Tibial nerve (tissue), 4 donors: ENCODE data around the gene FTSJ3. TPM values are rescaled to one million over a fixed set of nuclear protein-coding genes. Genes with fewer than 3 reads are reported as not detected.

Experiments
- DNase-seq, 2 donors: peaks; one replicate each; pipeline ENCODE4 v3.0.0-alpha.2; 2019; ENCODE audit warnings: low spot score in 2 of 2
- H3K27ac ChIP-seq, 4 donors: fragments of 200-600 bp; sonication (generic) in 3 of 4; one replicate each; pipeline ENCODE4 v1.5.1; 2017 to 2019; ENCODE audit warnings: mild to moderate bottlenecking in 1 of 4
- H3K27me3 ChIP-seq, 2 donors: fragments of 200-600 bp; sonication (generic) in 1 of 2; one replicate each; pipeline versions ENCODE4 v1.5.1 to v1.6.0; 2017 to 2019
- H3K36me3 ChIP-seq, 3 donors: fragments of 200-600 bp; sonication (generic); one replicate each; pipeline ENCODE4 v1.5.1; 2018 to 2019
- H3K4me1 ChIP-seq, 4 donors: fragments of 200-600 bp; sonication (generic) in 3 of 4; one replicate each; pipeline ENCODE4 v1.5.1; 2017 to 2019
- H3K4me3 ChIP-seq, 4 donors: fragments of 200-600 bp; sonication (generic) in 3 of 4; one replicate each; pipeline ENCODE4 v1.5.1; 2017 to 2019; ENCODE audit warnings: mild to moderate bottlenecking in 1 of 4, moderate library complexity in 1 of 4
- H3K9me3 ChIP-seq, 4 donors: fragments of 200-600 bp; sonication (generic) in 3 of 4; one replicate each; pipeline ENCODE4 v1.5.1; 2017 to 2019
- EP300 ChIP-seq, 2 donors: sonication (generic); formaldehyde crosslinking; IDR thresholded peaks; one replicate each; pipeline ENCODE4 v1.6.1; 2017; ENCODE audit warnings: antibody characterized with exemption in 2 of 2, mild to moderate bottlenecking in 1 of 2
- POLR2A ChIP-seq, 2 donors: fragments of 450-650 bp; IDR thresholded peaks; one replicate each; pipeline ENCODE4 v1.6.1; 2017; ENCODE audit warnings: antibody characterized with exemption in 2 of 2, mild to moderate bottlenecking in 2 of 2, moderate library complexity in 2 of 2
- WGBS, 2 donors: methylation state at CpG; one replicate each; pipeline ENCODE4 v1.1.5; 2018; 5-methylcytosine and 5-hydroxymethylcytosine counted together
- total RNA-seq, 4 donors: library from RNA; depleted of rRNA; stranded (reverse); fragments of >200 nt; gene quantifications; one replicate each; pipeline ENCODE4 v1.1.0, GENCODE V29; 2016
- TF ChIP-seq, protein P1 (sequence below), 5 experiments: fragments of 200-600 bp in 3 of 5; fragments of 450-650 bp in 2 of 5; sonication (generic) in 3 of 5; IDR thresholded peaks; one replicate each; pipeline ENCODE4 v1.5.1; 2016 to 2019; ENCODE audit warnings: antibody characterized with exemption in 5 of 5, mild to moderate bottlenecking in 3 of 5, moderate library complexity in 2 of 5

The FTSJ3 gene
- total RNA-seq, 4 donors from 2014 or later, result 32.8 to 69.3 (median 43.2) TPM

DNA sequence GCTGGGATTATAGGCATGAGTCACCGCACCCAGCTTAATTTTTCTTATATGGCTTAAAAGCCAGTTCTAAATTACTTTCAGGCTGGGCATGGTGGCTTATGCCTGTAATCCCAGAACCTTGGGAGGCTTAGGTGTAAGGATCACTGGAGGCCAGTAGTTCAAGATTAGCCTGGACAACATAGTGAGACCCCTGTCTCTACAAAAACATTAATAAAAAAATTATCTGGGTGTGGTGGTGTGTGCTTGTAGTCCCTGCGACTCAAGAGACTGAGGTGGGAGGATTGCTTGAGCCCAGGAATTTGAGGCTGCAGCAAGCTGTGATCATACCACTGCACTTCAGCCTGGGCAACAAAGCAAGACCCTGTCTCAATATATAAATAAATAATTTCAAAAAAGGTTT is 25.8 kb upstream of the FTSJ3 start:
- 95 to 96% methylated on average over 2 of the region's 2 CpGs for WGBS, 2 donors
- no peaks in the 10 kb centered on the region for H3K9me3 ChIP-seq

DNA sequence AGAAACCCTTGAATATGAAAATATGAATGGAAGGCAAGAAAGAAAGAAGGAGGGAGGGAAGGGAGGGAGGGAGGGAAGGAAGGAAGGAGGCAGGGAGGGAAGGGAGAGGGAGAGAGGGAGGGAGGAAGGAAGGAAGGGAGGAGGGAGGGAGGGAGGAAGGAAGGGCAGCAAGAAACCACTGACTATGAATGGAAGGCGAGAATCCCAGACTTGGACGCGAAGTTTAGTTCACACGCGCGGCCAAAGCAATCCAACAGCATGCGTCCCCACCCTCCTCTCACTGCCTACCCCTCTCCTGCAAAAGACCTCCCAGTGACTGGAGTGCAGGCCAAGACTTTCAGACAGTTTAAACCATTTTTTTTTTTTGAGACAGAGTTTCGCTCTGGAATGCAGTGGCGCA is 22.9 kb upstream of the FTSJ3 start:
- H3K4me3 ChIP-seq, result no peak overlapping the region
- DNase-seq, result no peak
- no peaks in the 10 kb centered on the region for H3K27me3 ChIP-seq
- TF ChIP-seq POLR2A (IDR thresholded peaks at IDR 0.05), result no peak
- no peak for TF ChIP-seq EP300 (IDR thresholded peaks at IDR 0.05)
- TF ChIP-seq, protein P1, sequence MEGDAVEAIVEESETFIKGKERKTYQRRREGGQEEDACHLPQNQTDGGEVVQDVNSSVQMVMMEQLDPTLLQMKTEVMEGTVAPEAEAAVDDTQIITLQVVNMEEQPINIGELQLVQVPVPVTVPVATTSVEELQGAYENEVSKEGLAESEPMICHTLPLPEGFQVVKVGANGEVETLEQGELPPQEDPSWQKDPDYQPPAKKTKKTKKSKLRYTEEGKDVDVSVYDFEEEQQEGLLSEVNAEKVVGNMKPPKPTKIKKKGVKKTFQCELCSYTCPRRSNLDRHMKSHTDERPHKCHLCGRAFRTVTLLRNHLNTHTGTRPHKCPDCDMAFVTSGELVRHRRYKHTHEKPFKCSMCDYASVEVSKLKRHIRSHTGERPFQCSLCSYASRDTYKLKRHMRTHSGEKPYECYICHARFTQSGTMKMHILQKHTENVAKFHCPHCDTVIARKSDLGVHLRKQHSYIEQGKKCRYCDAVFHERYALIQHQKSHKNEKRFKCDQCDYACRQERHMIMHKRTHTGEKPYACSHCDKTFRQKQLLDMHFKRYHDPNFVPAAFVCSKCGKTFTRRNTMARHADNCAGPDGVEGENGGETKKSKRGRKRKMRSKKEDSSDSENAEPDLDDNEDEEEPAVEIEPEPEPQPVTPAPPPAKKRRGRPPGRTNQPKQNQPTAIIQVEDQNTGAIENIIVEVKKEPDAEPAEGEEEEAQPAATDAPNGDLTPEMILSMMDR (IDR thresholded peaks at IDR 0.05), result no peak
- H3K36me3 ChIP-seq, result no peaks in the 10 kb centered on the region
- no peak overlapping the region for H3K27ac ChIP-seq
- 64% methylated on average over 9 of the region's 9 CpGs for WGBS, 2 donors
- H3K4me1 ChIP-seq, result peaks cover 0 to 7% (median 3%) of the 10 kb centered on the region in 4 donors
- no peaks in the 10 kb centered on the region for H3K9me3 ChIP-seq

More for the DNA sequence above, 25.8 kb upstream of the FTSJ3 start:
- H3K4me1 ChIP-seq, result peaks cover 0 to 7% (median 3%) of the 10 kb centered on the region in 4 donors
- DNase-seq, result no peak
- H3K27ac ChIP-seq, result no peak overlapping the region
- no peak for TF ChIP-seq EP300 (IDR thresholded peaks at IDR 0.05)
- TF ChIP-seq, protein P1 (IDR thresholded peaks at IDR 0.05), result no peak
- TF ChIP-seq POLR2A (IDR thresholded peaks at IDR 0.05), result no peak
- no peak overlapping the region for H3K4me3 ChIP-seq
- no peaks in the 10 kb centered on the region for H3K36me3 ChIP-seq
- no peaks in the 10 kb centered on the region for H3K27me3 ChIP-seq

DNA sequence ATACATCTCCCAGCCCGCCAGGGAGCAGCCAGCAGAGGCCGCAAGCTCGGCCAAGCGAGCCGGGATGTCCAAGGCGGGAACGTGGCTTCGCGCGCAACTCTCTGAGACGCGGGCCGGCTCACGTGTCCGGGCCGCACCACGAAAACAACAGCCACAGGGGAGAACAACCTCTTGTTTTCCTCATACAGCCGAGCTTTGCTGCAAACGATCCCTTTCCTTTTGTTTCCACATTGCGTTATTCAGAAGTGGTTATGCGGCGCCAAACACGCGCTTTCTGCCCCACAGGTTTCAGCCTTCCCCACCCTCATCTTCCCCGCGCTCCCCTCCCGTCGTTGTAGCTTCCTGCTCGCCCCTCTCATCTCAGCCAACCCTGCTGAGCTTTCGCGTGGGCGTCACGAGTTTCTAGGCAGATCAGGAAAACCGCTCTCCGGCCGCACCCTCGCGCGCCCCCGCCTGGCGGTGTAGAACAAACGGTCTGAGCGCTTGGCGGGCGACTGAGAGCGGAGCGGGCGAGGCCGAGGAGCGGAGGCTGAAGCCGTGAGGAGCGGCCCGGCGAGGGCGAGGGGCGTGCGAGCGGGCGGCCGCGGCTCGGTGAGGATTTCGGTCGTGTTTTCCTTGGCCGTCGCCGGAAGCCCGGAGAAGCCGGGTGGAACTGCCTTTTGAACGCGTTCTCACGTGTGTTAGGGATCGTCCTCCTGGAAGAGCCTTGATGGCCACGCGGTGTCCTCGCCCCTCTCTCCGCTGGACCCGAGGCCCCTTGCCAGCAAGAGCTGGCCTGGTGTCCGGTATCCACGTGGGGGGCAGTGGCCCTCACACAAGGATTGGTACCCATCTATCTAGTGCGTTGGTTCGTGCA is 21.6 kb upstream of the FTSJ3 start:
- peak overlapping the region in 3 of 4 donors; percentile 17 to 45 (median 43) for H3K4me3 ChIP-seq
- peak overlapping the region; percentile 26 to 82 (median 48) for H3K27ac ChIP-seq
- TF ChIP-seq POLR2A (IDR thresholded peaks at IDR 0.05) (no peak), EP300 (IDR thresholded peaks at IDR 0.05) (peak; percentile 49 to 87)
- TF ChIP-seq, protein P1 (IDR thresholded peaks at IDR 0.05), result peak; percentile 70 to 87 (median 77)
- peak; percentile 87 for DNase-seq
- no peaks in the 10 kb centered on the region for H3K9me3 ChIP-seq
- no peaks in the 10 kb centered on the region for H3K27me3 ChIP-seq
- H3K36me3 ChIP-seq, result no peaks in the 10 kb centered on the region
- H3K4me1 ChIP-seq, result peaks cover 0 to 11% (median 3%) of the 10 kb centered on the region in 4 donors
- 17 to 18% methylated on average over 68 to 80 of the region's 82 CpGs for WGBS, 2 donors

- no peak for DNase-seq
- Histone ChIP-seq H3K36me3 (no peaks in the 10 kb centered on the region), H3K4me1 (peaks cover 0 to 19% (median 6%) of the 10 kb centered on the region in 4 donors), H3K9me3 (no peaks in the 10 kb centered on the region), H3K27me3 (no peaks in the 10 kb centered on the region), H3K27ac (no peak overlapping the region), H3K4me3 (no peak overlapping the region)
- TF ChIP-seq, protein P1 (IDR thresholded peaks at IDR 0.05), result no peak
- 64 to 83% methylated on average over 3 of the region's 3 CpGs for WGBS, 2 donors
These were observed 20.2 kb upstream of the FTSJ3 start for GRCh38 chr17:63847525-63848249.

DNA sequence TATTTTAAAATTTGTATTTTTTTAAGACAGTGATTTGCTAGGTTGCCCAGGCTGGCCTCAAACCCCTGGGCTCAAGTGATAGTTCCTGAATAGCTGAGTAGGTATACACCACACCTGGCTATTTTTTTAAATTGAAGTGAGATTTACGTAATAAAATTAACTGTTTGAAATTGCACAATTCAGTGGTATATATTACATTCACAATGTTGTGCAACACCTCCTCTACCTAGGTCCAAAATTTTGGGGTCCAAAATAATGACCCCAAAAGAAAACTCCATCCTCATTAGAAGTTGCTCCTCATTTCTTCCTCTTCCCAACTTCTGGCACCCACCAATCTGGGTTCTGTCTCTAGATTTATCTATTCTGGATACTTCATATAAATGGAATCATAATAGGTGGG is 18.0 kb upstream of the FTSJ3 start:
- no peak for DNase-seq
- no peak overlapping the region for H3K4me3 ChIP-seq
- no peak overlapping the region for H3K27ac ChIP-seq
- no peaks in the 10 kb centered on the region for H3K27me3 ChIP-seq
- H3K9me3 ChIP-seq, result no peaks in the 10 kb centered on the region
- no peak for TF ChIP-seq POLR2A (IDR thresholded peaks at IDR 0.05)
- no peaks in the 10 kb centered on the region for H3K36me3 ChIP-seq
- peaks cover 0 to 30% (median 17%) of the 10 kb centered on the region in 4 donors for H3K4me1 ChIP-seq
- 2 to 50% methylated on average over 1 of the region's 1 CpG for WGBS, 2 donors
